HG03108 (cell line): ENCODE results near the gene CCDC167.
"Not testable (repeated sequence)": the region's sequence is repeated elsewhere in the genome, so short reads cannot be mapped to it uniquely, and the experiment has no call there.

Experiments
- ATAC-seq: cut with Tn5 transposase; IDR thresholded peaks from one replicate; pipeline ENCODE4 v1.9.1; 2021; ENCODE audit warnings: moderate library complexity; ENCODE audit not compliant: unreplicated experiment

Gene CCDC167

DNA sequence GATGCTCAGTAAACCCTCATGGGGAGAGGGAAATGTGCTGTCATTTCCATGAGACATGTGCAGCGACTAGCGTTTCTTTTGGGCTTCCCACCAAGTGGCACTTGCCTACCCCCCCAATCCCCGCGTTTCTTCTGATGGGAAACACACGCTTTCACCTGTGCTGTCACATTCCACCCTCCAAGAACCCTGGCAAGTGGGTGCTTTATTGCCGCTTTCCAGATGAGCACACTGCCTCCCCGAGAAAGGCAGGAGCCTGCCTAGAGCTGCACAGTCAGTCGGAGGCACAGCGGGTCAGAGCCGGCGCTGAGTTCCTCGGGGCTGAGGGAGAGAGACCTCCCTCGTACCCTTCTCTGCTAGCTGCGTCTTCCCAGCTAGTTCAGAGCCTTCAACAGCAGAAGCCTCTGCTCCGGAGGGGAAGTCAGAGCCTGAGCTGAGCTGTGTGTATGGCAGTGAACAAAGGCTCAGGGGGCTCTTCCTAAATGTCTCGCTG, 12.3 kb upstream of the CCDC167 start:
- no peak for ATAC-seq

DNA sequence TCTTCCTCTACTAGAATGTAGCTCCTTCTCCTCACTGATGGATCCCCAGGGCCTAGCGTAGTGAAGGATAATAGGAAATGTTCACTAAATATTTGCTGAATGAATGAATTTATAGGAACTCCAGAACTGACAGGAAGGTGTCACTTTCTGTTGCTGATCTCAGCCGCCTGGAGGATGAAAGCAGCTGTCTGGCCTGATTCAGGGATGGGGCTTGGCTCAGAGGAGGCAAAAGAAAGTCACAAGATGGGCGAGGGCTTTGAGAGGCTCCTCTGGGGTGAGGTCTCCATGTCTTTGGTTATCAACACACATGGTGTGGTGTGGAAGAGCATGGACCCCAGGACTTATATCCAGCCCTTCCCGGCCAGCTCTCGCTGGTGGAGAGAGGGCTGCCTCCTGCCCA, 11.5 kb upstream of the CCDC167 start:
- no peak for ATAC-seq

DNA sequence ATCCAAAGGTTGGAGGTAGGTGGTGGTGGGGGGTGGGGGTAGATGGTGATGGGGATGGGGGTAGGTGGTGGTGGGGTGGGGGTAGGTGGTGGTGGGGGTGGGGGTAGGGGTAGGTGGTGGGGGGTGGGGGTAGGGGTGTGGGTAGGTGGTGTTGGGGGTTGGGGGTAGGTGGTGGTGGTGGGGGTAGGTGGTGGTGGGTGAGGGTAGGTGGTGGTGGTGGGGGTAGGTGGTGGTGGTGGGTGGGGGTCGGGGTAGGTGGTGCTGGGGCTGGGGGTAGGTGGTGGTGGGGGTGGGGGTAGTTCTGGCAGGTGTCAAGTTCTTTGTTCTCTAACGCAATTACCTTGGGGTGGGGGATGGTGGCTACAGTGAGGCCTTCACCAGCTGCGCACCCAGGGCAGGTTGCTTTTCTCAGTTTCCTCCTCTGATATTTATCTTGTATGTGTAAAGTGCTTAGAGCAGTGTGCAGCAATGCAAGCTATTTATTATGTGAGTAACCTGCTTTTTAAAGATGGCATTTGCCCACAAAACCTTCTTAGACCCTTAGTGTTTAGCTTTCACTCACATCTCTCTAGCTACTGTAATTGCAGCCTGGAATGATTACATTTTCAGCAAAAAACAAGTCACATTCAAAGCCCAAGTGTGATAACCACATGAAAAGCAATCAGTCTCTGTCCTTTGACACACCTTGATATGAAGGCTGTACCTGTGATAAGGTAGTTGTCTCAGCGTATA, 8.2 kb upstream of the CCDC167 start:
- no peak for ATAC-seq

DNA sequence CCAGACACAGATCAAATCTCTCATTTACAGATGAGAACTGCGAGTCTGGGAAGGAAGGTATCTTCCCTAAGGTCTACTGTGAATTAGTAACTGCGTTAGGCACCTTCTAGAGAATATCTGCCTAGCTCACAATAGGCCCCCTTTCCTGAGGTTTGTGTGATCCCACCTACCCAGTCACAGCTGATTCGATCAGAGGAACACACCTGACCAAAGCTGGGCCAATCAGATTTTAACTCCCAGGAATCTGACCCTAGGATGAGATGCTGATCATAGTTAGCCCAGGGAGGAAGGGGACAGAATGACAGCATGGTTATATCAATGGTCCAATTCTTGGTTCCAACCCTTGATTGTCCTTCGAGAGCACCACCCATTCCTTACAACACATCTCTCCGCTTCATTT, 7.4 kb upstream of the CCDC167 start:
- no peak for ATAC-seq

DNA sequence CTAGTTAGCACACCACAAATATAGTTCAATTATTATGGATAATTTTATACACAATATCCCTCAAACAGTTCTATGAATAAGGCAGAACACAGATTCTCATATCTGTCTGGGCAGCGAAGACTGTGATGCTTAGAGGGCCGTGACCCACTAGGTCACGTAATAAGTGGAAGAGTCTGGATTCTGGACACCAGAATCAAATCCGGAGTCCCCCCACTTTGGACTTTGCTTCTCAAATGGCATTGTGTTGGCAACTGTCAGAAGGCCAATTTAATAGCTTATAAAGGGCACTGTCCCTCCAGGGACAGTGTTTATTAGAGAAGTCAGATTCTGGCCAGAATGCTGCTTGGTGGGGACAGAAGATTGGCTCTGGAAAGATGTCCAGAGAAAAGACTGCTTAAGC, 6.8 kb upstream of the CCDC167 start:
- no peak for ATAC-seq

DNA sequence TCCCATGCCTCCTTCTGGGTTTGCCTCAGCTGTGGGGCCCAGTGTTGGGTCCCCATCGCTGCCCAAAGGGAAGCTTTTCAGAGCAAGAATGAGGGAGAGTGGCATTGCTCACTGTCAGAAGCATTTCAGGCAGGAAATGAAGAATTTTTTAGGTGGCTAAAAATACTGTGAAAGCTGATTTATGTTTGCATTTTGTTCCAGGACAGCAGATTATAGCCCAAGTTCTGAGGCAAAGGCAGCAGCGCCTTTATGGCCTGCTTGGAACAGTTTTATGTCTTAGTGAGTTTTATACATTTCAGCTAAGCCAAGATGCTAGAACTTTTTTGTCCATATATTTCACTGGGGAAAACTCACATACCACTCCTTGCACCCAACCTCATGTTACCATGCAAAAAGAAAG, 4.3 kb upstream of the CCDC167 start:
- ATAC-seq, result no peak

DNA sequence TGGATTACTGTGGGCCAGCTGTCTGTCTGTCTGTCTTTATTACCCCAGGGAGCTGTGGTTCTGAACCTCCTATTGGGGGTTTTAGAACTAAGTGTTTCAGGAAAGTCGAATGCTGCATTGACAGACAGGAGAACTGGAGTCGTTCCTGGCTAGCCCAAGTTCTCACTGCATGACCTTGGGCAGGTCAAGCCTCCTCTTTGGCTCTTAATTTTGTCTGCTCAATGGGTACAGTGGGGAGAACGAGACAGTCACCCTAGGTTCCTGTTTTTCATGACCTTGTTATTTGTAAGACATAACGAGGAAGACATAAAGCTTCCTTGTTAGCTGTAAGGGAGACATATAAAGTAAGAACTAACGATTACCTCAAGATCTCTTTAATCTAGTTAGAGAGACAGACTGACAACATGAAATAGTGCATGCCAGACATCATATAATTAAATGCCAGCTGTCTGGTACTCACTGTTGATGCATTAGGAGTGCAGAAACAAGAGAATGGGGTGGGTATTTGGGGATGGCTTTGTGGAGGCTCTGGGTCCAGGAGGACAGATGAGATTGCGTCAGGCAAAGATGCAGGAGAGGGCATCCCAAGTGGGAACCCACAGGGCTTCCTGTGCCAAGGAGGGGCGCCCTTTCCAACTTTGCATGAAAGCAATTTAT, 3.7 kb upstream of the CCDC167 start:
- ATAC-seq, result no peak

DNA sequence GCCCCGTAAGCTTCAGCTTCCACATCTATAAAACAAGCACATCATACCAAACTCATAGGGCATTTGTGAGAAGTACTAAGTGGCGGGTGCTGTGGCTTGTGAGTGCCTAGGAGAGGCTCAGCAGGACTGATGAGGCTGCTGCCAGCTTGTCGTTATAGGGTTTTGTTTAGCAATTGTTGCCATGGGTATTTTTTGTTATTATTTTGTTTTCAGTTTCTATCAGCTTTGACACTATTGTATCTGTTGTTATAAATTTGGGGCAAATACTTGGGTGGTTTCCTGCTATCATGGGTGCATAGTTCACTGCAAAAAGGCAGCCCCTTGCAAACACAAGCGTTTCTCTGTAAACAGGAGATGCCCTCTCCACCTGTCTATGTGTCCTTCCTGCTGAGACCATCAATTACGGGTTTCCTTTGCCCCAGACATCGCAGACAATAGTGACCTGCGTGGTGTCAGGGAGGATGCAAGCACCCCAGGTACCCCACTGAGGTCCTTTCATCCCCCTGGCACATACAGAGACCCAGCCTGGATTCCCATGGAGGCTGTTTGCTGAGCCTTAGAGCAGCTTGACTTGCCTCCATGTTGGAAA, 3.1 kb upstream of the CCDC167 start:
- ATAC-seq, result no peak

DNA sequence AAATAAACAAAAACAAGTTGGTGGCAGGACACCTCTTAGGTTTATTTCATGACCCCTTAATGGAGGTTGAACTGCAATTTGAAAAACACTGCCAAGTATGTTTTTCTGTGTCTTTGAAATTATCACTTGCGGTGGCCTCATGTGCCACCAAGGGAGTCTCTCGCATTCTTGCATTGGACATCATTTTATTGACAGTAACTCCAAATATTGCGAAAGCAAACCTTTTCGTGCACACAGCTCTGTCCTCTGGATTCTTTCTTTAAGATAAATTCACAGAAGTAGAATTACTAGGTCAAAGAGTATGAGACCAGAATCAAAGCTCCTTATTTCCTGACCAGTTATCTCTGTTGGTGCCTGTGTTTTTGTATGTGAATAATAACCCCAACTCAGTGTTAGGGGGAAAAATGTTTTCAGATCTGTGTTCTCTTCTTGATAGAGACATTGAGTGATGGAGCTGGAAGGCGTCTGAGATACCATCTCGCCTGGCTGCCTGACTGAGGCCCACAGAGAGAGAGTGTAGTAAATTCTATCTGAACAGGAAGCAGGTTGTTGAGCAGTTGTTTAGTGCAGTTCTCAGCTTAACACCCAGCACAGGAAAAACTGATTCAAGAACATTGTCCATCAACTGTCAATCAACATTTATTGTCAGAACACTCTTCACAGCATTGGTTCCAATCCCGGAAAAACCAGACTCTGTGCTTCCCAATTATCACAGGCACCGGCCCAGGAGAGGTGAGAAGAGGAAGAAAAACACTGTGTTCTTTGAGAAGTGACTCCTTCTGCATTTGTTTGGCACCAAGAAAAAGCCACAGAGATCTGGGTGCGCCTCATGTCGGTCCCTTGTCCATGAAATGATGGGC, 2.2 kb upstream of the CCDC167 start:
- no peak for ATAC-seq

DNA sequence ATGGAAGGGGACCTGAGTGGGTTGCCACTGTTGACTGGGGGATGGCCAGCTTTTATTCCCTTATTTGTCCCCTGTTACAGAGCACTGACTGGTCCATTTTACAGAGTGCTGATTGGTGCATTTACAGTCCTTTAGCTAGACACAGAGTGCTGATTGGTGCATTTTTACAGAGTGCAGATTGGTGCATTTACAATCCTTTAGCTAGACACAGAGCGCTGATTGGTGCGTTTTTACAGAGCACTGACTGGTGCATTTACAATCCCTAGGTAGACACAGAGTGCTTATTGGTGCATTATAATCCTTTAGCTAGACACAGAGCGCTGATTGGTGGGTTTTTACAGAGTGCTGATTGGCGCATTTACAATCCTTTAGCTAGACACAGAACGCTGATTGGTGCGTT, 1.2 kb upstream of the CCDC167 start:
- ATAC-seq, result not testable (repeated sequence)

DNA sequence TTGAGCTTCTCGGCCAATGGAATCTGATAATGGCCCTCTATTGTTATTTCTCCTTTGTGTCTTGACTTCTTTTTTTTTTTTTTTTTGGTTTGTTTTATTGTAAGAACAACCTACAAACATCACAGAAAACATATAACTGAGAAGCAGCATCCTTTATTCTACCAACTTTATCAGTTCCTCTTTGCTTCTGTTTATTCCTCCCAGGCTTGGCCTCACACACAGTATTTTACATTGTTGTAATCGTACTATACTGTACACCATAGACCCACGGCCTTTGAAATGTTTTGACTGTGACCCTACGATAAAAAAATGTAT, 558 bp upstream of the CCDC167 start:
- no peak for ATAC-seq

DNA sequence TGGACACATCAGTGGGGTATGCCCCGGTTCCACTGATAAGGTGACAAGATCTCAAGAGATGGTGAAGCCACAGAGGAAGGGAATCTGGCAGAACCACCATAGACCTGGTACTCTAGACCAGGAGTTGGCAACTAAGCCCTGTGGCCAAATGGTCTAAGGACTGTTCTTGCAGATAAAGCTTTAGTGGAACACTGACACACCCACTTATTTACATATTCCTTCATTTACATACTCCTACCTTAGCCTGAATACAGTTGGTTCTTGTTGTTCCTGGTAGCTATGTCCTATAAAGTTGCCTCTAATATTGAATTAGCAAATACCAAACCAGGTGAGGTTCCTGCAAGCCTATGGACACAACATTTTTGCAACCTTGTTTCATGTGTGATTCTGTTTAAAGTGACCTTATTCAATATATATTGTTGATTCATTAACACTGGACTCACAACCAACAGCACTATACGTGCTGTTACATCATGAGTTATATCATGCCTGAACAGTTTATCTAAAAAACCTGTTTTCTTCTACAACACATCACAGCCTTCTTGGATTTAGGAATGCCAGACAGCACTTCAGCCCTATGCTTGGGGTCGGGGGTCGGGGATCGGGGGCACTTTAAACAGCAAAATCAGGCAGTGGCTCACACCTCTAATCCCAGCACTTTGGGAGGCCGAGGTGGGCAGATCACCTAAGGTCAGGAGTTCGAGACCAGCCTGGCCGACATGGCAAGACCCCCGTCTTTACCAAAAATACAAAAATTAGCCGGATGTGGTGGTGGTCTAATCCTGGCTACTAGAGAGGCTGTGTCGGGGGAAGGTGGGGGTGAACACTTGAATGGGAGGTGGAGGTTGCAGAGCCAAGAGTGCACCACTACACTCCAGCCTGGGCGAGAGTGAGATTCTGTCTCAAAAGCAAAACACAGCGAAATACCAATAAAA, 2.5 kb downstream of the CCDC167 start:
- ATAC-seq, result no peak

DNA sequence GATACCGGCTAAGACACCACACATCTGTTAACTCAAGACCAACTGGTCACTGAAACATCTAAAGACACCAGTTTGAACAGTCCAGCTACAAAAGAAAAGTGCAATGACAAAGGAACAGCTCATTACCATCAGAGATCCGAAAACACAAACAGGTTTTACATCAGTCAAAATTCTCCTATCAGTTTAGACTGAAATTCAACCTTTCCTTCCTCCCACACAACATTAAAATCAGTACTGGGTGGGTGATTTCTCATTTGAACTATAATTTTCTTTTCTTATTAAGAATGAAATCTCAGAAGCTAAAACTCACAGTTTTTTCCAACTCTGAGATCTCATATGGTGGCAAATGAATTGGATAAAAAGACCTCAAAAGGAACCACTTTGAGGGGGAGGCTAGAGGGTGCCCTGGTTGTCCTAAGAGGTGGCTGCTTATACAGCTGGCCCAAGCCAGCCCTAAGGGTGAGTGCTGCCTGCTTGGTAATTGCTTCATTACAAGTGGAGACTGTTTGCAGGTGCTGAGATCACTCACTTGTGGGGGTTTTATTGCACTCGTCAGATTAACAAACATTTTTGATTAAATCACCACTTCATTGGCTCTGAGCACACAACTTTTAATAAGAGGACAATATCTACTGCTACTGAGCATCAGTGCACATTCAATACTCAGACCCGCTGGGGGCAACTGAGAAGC, 4.3 kb downstream of the CCDC167 start:
- no peak for ATAC-seq

DNA sequence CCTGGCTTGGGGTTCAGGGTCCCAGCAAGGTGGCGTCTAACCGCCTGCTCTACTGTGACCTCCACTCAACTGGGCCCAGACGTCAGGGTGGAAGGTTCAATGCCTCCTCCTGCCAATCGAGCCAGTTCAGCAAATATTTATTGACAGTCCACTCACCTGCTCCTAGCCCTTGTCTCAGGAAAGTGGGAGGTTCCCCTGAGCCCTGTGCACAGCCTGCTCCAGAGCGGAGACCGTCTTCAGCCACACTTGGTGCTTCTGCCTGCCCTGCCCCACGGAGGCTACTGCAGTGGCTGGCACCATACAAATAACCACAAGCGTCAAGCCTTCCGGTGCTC, 6.1 kb downstream of the CCDC167 start:
- ATAC-seq, result no peak

DNA sequence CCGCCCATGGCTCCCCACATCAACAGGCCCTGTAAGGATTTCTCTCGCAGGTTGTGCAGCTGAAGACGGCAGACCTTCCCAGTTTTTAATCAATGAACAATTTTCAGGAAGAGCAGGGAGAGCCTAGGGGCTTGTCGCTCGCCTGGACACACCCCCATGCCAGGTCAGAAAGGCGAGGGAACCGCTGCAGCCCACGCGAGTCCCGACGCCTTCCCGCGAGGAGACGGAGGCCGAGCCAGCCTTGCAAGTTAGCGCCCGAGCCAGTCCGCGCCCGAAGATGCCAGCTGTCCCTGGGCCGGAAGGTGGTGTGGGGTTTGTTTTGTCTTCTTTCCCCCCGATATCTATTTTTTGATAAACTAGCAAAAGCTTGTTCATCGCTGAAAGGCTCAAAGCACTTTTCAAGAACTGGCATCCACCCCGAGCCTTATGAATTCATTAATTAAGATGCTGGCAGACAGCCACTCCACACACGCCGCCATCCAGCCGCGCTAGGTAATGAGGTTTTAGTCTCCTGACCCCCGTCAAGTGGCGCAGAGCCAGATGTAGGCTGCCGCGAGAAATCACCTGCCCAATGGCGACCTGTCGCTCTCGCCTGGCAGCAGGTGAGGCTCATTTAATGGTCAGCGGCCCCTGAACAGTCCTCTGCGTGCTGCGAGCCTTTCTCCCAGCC, 6.6 kb downstream of the CCDC167 start:
- no peak for ATAC-seq

DNA sequence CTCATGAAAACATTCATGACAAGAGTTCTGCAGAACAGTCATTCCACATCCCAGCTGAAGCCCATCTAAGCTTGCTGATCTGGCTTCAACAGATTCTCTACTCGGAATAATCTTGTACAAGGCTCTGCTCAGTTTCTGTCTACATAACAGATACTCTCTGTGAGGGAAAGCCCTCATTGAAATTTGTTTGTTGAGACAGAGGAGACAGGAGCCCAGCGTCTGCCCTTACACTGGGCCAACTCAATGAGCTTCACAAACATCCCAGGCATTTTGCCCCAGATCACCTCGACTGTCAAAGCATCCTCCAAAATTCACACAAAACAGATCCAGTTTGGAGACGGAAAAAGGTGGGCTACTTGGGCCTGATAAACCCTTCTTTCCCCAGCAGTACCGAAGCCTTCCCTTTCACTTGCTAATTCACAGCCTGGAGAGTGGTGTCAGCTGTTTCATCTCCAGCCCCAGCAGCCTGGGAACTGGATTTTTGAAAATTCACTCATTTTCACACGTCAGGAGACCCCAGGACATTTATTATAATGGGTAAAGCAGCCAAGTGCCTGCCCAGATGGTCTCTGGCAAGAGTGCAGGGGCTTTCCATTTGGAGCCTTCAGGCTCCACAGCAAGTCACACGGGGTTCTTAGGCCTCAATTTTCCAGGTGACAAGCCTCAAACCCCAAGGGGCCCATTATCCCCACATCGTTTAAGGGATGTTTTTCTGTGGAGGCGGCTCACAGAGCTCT, 7.3 kb downstream of the CCDC167 start:
- no peak for ATAC-seq

DNA sequence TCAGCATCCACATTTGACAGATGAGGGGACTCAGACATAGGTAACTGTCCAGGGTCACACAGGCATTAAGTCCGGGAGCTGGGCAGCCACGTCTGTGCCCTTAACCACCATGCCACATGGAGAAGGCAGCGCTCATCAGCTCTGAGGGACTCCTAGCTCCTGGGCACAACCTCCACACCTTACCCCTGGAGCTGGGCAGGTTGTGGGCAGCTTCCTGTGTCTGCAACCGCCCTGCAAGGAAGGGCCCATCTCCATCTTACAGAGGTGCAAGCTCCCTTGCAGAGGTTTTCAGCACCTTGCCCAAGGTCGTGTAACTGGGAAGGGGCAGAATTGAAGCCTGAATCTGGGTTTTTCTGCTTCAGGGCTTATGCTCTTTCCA, 7.9 kb downstream of the CCDC167 start:
- ATAC-seq, result no peak

DNA sequence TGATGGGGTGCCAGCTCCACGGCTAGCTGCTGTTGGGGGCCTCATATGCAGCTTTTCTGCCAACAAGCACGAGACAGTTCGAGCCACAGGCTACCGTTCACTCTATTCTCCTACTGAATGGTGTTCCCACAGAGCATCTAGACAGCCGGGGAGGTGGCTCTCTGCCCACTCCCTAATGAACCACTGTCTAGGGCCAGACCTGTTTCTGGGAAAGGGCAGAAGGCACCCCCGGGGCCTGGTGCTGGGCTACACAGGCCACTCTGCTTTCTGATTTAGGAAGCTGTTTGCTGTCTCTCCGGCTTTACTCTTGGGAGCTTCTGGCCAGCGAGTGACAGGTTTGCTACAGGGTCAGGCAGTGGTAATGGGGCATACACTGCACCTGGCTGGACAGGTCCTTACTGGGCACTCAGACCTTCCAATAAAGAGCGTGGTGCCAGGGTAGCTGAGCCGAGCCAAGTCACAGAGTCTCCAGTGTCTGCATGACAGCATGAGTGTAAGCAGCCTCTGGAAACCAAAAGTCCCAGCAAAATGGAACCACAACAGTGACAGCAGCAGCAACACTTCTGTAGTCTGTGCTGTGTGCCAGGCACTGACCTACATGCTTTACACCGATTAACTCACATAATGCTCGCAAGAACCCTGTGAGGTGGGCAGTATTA, 8.4 kb downstream of the CCDC167 start:
- no peak for ATAC-seq
